AG10803 (cell line): ENCODE measurements around the gene GYS2.
"Not testable (repeated sequence)": the region's sequence is repeated elsewhere in the genome, so short reads cannot be mapped to it uniquely, and the experiment has no call there.

Experiments
- DNase-seq: peaks from one replicate; pipeline ENCODE4 v3.0.0; 2010; ENCODE audit warnings: low read depth
- H3K4me3 ChIP-seq: 2 replicates; pipeline ENCODE4 v1.5.1; 2011; ENCODE audit warnings: mild to moderate bottlenecking, low read length, control low read depth
- TF ChIP-seq, protein P1 (sequence below): conservative IDR thresholded peaks from 2 replicates; pipeline ENCODE4 v1.5.1; 2011; ENCODE audit warnings: mild to moderate bottlenecking, low read length, control low read depth, inconsistent platforms

The GYS2 gene

DNA sequence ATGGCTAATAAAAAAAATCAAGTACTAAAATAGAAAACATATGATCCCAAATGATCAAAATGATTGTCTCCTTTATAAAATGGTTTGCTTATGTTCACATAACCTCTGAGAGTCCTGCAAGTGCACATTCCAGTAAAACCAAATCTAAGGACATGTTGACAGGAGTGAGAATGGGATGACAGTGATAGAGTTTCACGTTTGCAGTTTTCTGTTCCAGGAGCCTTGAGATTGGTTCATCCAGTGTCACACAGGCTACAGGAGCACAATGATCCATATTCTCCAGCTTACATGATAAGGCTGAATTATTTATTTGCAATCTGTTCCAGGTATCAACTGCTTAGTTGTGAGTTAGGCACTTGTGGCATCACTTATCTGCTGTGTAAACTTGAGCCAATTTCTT, 1.5 kb upstream of the GYS2 start:
- TF ChIP-seq, protein P1, sequence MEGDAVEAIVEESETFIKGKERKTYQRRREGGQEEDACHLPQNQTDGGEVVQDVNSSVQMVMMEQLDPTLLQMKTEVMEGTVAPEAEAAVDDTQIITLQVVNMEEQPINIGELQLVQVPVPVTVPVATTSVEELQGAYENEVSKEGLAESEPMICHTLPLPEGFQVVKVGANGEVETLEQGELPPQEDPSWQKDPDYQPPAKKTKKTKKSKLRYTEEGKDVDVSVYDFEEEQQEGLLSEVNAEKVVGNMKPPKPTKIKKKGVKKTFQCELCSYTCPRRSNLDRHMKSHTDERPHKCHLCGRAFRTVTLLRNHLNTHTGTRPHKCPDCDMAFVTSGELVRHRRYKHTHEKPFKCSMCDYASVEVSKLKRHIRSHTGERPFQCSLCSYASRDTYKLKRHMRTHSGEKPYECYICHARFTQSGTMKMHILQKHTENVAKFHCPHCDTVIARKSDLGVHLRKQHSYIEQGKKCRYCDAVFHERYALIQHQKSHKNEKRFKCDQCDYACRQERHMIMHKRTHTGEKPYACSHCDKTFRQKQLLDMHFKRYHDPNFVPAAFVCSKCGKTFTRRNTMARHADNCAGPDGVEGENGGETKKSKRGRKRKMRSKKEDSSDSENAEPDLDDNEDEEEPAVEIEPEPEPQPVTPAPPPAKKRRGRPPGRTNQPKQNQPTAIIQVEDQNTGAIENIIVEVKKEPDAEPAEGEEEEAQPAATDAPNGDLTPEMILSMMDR = no peak
- no peak overlapping the region for H3K4me3 ChIP-seq
- no peak for DNase-seq

DNA sequence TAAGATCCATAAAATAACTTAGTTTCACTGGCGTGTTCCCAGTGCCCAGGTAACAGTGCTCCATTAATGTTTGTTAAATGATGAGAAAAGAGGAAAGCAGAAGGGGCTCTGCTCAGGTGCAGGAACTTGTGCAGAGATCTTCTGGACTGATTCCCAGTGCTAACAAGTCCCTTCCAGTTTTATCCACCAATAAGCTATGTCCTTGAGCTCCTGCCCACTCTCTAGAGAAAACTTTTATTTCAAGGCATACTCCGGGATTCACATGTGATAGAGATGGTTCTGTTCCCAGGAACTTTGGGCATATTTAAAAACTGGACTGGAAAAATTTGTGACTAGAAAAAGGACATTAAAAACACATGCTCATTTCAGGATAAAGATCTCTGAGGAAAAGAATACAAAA, 1.9 kb downstream of the GYS2 start:
- TF ChIP-seq, protein P1 = no peak
- DNase-seq = no peak
- no peak overlapping the region for H3K4me3 ChIP-seq

DNA sequence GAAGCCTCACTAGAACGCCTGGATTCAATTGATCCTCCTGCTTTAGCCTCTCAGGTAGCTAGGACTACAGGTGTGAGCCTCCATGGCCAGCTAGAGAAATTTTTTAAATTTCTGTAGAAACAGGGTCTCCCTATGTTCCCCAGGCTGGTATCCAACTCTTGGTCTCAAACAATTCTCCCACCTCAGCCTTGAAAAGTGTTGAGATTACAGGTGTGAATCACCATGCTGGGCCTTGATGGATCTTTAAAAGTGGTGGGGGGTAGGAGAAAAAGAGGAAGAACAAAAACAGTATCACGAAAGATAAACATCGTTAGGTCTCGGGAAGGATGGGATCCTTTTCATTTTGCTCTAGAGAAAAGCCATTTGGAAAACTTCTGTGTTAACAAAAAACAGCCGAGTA, 4.5 kb downstream of the GYS2 start:
- no peak overlapping the region for H3K4me3 ChIP-seq
- no peak for DNase-seq
- TF ChIP-seq, protein P1 = no peak

DNA sequence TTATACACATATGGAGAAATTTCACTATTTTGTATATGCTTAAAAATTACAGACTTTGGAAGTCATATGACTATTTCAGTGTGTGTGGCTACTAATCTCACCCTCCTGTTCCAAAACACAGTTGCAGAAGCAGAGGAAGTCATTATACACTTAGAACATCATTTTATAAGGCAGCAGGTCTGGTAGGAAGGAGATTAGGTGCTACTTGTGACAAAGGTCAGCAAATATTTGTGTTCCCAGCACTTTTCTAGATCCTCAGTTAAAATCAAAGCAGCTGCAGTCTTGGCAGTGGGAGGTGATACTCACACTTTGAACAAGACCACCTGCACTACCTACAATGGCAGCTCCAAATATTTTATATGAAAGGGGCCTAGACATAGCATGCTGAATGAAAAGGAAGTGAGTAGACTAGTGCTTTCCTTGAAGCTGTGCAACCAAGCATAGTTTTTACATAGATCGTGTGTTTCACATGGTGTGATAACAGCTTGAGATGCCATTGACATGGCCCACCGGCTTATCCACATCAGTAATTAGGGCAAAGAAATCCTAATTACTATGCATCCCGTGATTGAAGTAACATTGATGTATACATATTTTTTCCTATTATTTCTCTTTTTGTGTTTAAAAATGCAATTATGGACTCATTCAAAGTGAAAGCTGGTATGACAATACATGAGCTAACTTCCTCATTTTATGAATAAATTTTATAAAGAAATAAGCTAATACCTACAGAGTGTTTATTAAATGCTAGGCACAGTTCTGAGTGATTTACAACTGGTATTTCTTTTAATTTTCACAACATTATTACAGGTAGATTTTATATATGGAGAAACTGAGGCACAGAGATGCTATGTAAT, 5.3 kb downstream of the GYS2 start:
- TF ChIP-seq, protein P1 = no peak
- no peak overlapping the region for H3K4me3 ChIP-seq
- no peak for DNase-seq

DNA sequence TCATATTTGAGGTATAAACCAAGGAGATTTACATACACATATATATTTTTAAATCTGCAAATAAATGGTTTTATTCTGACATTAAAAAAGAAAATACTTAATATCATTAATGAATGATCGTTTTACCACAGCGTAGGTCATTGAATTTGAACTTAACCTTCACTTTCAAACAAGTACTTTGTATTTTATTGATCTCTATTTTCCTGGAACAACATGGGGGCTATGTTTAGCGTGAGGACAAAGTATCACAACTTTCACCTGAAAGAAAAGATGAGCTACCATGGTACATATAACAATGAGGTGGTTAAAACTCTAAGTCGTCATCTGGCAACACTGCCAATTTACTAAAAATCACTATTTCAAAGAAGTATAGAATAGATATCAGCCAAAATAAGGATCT, 6.0 kb downstream of the GYS2 start:
- no peak overlapping the region for H3K4me3 ChIP-seq
- TF ChIP-seq, protein P1 = no peak

DNA sequence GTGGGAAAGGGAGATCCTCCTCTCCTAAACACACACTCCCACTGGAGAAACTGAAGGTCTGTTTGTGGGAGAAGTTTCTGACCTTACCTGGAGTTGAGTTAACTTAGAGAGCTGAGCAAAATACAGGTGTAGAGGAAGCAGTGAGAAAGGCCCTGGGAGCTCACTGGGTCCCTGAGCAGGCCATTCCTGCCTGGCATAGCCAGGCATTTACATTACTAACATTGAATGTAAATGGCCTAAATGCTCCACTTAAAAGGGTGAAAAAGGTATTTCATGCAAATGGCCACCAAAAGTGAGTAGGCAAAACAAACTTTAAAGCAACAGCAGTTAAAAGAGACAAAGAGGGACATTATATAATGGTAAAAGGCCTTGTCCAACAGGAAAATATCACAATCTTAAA, 9.3 kb downstream of the GYS2 start:
- DNase-seq, H3K4me3 ChIP-seq: not testable (repeated sequence)

More for the DNA sequence above, 6.0 kb downstream of the GYS2 start:
- DNase-seq = no peak

DNA sequence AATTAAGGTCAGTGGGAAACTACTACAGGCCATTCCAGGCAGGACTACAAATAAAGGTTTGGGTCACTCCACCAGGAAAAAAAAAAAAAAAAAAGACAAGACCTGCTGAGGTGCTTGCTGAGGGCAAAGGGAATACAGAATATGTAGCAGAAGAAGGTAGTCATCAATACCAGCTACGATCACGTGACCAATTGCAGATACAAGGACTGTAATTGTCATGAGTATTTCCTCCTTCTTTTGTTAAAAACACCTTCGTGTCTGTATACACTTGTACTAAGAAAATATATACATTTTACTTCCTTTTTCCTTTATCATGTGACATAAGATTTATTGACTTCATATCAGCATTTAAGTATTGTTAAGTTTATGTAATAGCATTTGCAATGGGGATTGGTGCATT, 19.2 kb downstream of the GYS2 start:
- TF ChIP-seq, protein P1 = no peak
- H3K4me3 ChIP-seq = no peak overlapping the region
- DNase-seq = no peak

DNA sequence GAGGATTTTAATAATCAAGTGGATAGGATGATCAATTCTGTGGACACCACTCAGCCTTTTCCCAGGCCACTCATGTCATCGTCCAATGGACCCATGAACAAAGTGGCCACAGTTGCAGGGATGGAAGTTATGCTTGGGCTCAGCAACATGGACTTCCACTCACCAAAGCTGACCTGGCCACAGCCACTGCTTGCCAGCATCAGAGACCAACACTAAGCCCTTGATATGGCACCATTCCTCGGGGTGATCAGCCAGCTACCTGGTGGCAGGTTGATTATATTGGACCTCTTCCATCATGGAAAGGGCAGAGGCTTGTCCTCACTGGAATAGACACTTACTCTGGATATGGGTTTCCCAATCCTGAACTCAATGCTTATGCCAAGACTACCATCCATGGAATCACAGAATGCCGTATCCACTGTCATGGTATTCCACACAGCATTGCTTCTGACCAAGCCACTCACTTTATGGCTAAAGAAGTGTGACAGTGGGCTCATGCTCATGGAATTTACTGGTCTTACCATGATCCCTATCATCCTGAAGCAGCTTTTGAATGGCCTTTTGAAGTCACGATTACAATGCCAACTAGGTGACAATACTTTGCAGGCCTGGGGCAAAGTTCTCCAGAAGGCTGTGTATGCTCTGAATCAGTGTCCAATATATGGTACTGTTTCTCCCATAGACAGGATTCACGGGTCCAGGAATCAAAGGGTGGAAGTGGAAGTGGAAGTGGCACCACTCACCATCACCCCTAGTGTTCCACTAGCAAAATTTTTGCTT, 20.1 kb downstream of the GYS2 start:
- not testable (repeated sequence) for DNase-seq

More for the DNA sequence above, 20.1 kb downstream of the GYS2 start:
- not testable (repeated sequence) for H3K4me3 ChIP-seq
